HepG2 (cell line): Measurements from ENCODE around the gene ALOX12. TPM values are rescaled to one million over a fixed set of nuclear protein-coding genes. Genes with fewer than 3 reads are reported as not detected.
"Not testable (repeated sequence)": the region's sequence is repeated elsewhere in the genome, so short reads cannot be mapped to it uniquely, and the experiment has no call there.

ENCODE experiments used
- ATF7 ChIP-seq, 2 experiments: fragments of 450-650 bp in 1 of 2; sonication (generic) in 1 of 2; formaldehyde crosslinking in 1 of 2; IDR thresholded peaks; 2 replicates each; pipeline versions ENCODE4 v1.4.0 to v1.6.1; 2016 to 2020; ENCODE audit warnings: antibody characterized with exemption in 1 of 2, mild to moderate bottlenecking in 1 of 2, missing genetic modification reagents in 1 of 2
- BHLHE40 ChIP-seq: IDR thresholded peaks from 2 replicates; pipeline ENCODE4 v1.6.1; 2011; ENCODE audit warnings: low read length, improper control_type of control experiment
- EP300 ChIP-seq, 3 experiments: sonication (generic) in 1 of 3; formaldehyde crosslinking in 1 of 3; IDR thresholded peaks; 2 replicates each; pipeline versions ENCODE4 v1.5.1 to v1.6.1; 2011 to 2020; ENCODE audit warnings: low read depth in 2 of 3, low read length in 2 of 3, borderline replicate concordance in 1 of 3, improper control_type of control experiment in 1 of 3, mild to moderate bottlenecking in 1 of 3, missing genetic modification reagents in 1 of 3, moderate library complexity in 1 of 3
- FOXO1 ChIP-seq: sonication (generic); formaldehyde crosslinking; IDR thresholded peaks from 2 replicates; pipeline ENCODE4 v1.4.0; 2020; ENCODE audit warnings: missing genetic modification reagents
- FOXP1 ChIP-seq, 2 experiments: fragments of 450-650 bp in 1 of 2; IDR thresholded peaks; 2 replicates each; pipeline ENCODE4 v1.6.1; 2017 to 2018; ENCODE audit warnings: antibody characterized with exemption in 1 of 2
- FOXP4 ChIP-seq: sonication (generic); formaldehyde crosslinking; IDR thresholded peaks from 2 replicates; pipeline ENCODE4 v1.4.0; 2020; ENCODE audit warnings: missing genetic modification reagents
- GATAD2A ChIP-seq: IDR thresholded peaks from 2 replicates; pipeline ENCODE4 v1.6.1; 2016
- HMG20B ChIP-seq: conservative IDR thresholded peaks from 2 replicates; pipeline ENCODE4 v1.6.1; 2016; ENCODE audit warnings: missing genetic modification reagents, missing compliant biosample characterization
- KDM6A ChIP-seq: IDR thresholded peaks from 2 replicates; pipeline ENCODE4 v1.6.1; 2016; ENCODE audit warnings: low read depth
- MIER2 ChIP-seq: IDR thresholded peaks from 2 replicates; pipeline ENCODE4 v1.6.1; 2016; ENCODE audit warnings: missing biosample characterization, missing genetic modification reagents
- SOX5 ChIP-seq: IDR thresholded peaks from 2 replicates; pipeline ENCODE4 v1.6.1; 2016; ENCODE audit warnings: borderline replicate concordance
- SRF ChIP-seq: IDR thresholded peaks from 2 replicates; pipeline ENCODE4 v1.6.1; 2011; ENCODE audit warnings: mild to moderate bottlenecking, low read depth, low read length, moderate library complexity
- TFE3 ChIP-seq: IDR thresholded peaks from 2 replicates; pipeline ENCODE4 v1.6.1; 2016
- ZFY ChIP-seq: sonication (generic); formaldehyde crosslinking; IDR thresholded peaks from 2 replicates; pipeline ENCODE4 v1.4.0; 2020; ENCODE audit warnings: missing genetic modification reagents
- ZNF12 ChIP-seq: sonication (generic); formaldehyde crosslinking; IDR thresholded peaks from 2 replicates; pipeline ENCODE4 v1.5.0; 2020; ENCODE audit warnings: missing genetic modification reagents
- ZNF614 ChIP-seq: IDR thresholded peaks from 2 replicates; pipeline ENCODE4 v1.6.1; 2018; ENCODE audit warnings: missing biosample characterization, missing genetic modification reagents, inconsistent platforms, borderline replicate concordance
- ZNF710 ChIP-seq: sonication (generic); formaldehyde crosslinking; IDR thresholded peaks from 2 replicates; pipeline ENCODE4 v1.5.0; 2020; ENCODE audit warnings: mild to moderate bottlenecking, missing genetic modification reagents, borderline replicate concordance
- ZNF761 ChIP-seq: sonication (generic); formaldehyde crosslinking; conservative IDR thresholded peaks from 2 replicates; pipeline ENCODE4 v1.4.0; 2020; ENCODE audit warnings: mild to moderate bottlenecking, missing genetic modification reagents
- polyA plus RNA-seq, 8 experiments: library from polyadenylated mRNA; depleted of rRNA in 3 of 8; stranded (reverse) in 7 of 8; unstranded in 1 of 8; fragments of >200 nt; fragmentation: Illumina TruSeq in 4 of 8; extraction: Trizol in 4 of 8; gene quantifications; 2 replicates each; pipeline versions ENCODE4 v1.2.1 to v1.2.3, GENCODE V29; 2011 to 2016; ENCODE audit warnings: low read depth in 4 of 8, missing spikeins in 1 of 8, mixed read lengths in 1 of 8; ENCODE audit not compliant: insufficient read depth in 1 of 8
- total RNA-seq, 5 experiments: library from RNA; depleted of rRNA; stranded (reverse); fragments of >200 nt; fragmentation: Illumina TruSeq; extraction: Trizol; gene quantifications; 2 replicates each; pipeline ENCODE4 v1.2.3, GENCODE V29; 2016; ENCODE audit warnings: low read depth in 1 of 5
- TF ChIP-seq, protein P1 (sequence below): IDR thresholded peaks from 2 replicates; pipeline ENCODE4 v1.6.1; 2016
- TF ChIP-seq, protein P2 (sequence below): IDR thresholded peaks from 2 replicates; pipeline ENCODE4 v1.6.1; 2016; ENCODE audit warnings: mild to moderate bottlenecking
- TF ChIP-seq, protein P3 (sequence below): IDR thresholded peaks from 2 replicates; pipeline ENCODE4 v1.6.1; 2016; ENCODE audit warnings: low read depth, borderline replicate concordance

Gene ALOX12
- total and polyA plus RNA-seq, 2 of the 13 experiments (the other 11 are each of a cell fraction or from before 2014, with no cell fraction given), result not detected

DNA sequence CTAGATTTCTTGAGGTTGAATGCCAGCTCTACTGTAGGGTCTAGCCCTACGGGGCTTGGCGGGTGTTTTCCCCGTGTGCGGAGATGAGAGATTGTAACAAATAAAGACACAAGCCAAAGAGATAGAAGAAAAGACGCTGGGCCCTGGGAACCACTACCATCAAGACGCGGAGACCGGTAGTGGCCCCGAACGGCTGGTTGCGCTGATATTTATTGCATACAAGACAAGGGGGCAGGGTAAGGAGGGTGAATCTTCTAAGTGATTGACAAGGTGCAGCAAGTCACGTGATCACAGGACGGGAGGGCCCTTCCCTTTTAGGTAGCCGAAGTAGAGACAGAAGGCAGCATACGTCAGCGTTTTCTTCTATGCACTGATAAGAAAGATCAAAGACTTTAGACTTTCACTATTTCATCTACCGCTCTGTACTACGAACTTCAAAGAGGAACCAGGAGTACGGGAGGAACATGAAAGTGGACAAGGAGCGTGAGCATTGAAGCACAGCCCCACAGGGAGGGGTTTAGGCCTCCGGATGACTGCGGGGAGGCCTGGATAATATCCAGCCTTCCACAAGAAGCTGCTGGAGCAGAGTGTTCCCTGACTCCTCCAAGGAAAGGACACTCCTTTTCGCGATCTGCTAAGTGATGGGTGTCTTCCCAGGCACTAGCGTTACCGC, 51.0 kb downstream of the ALOX12 start (continued):
- TF ChIP-seq TFE3 (CRISPR knock-in tag) (peak; percentile 70), ZFY (CRISPR knock-in tag) (0 out of 2 replicates have a peak, but pooled peaks have one; percentile 31), ZNF614 (peak; percentile 54; the same call in 1 of the 2 replicates), FOXO1 (CRISPR knock-in tag) (peak; percentile 29; the same call in 1 of the 2 replicates), GATAD2A (CRISPR knock-in tag) (peak; percentile 78), FOXP4 (CRISPR knock-in tag) (peak; percentile 68; the same call in 1 of the 2 replicates), ZNF761 (CRISPR knock-in tag) (0 out of 2 replicates have a peak, but pooled peaks have one; percentile 38), SOX5 (peak; percentile 81), HMG20B (CRISPR knock-in tag) (0 out of 2 replicates have a peak, but pooled peaks have one; percentile 13), SRF (0 out of 2 replicates have a peak, but pooled peaks have one; percentile 36), ZNF12 (0 out of 2 replicates have a peak, but pooled peaks have one; percentile 10), FOXP1 (CRISPR knock-in tag; IDR thresholded peaks at IDR 0.05) (peak; percentile 46; the same call in 1 of the 2 replicates), EP300 (IDR thresholded peaks at IDR 0.05; ENCODE audit: low read depth in 2 of 2, low read length in 2 of 2) (peak in 1 of 2 experiments; percentile 47; a peak in 1 of 4 replicates), EP300 (CRISPR knock-in tag; IDR thresholded peaks at IDR 0.05; ENCODE audit: borderline replicate concordance) (peak; percentile 89), ZNF710 (peak; percentile 48; the same call in 1 of the 2 replicates), KDM6A (CRISPR knock-in tag) (peak; percentile 50; the same call in 1 of the 2 replicates), ATF7 (CRISPR knock-in tag; IDR thresholded peaks at IDR 0.05) (peak; percentile 42; the same call in 1 of the 2 replicates), MIER2 (CRISPR knock-in tag) (0 out of 2 replicates have a peak, but pooled peaks have one; percentile 20), BHLHE40 (peak; percentile 74)
- TF ChIP-seq, protein P1, sequence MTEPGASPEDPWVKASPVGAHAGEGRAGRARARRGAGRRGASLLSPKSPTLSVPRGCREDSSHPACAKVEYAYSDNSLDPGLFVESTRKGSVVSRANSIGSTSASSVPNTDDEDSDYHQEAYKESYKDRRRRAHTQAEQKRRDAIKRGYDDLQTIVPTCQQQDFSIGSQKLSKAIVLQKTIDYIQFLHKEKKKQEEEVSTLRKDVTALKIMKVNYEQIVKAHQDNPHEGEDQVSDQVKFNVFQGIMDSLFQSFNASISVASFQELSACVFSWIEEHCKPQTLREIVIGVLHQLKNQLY (CRISPR knock-in tag), result peak; percentile 75
- not testable (repeated sequence) for TF ChIP-seq FOXP1, ATF7 (IDR thresholded peaks at IDR 0.05)
- TF ChIP-seq, protein P2, sequence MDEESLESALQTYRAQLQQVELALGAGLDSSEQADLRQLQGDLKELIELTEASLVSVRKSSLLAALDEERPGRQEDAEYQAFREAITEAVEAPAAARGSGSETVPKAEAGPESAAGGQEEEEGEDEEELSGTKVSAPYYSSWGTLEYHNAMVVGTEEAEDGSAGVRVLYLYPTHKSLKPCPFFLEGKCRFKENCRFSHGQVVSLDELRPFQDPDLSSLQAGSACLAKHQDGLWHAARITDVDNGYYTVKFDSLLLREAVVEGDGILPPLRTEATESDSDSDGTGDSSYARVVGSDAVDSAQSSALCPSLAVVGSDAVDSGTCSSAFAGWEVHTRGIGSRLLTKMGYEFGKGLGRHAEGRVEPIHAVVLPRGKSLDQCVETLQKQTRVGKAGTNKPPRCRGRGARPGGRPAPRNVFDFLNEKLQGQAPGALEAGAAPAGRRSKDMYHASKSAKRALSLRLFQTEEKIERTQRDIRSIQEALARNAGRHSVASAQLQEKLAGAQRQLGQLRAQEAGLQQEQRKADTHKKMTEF, result peak; percentile 51; the same call in 1 of the 2 replicates
- TF ChIP-seq, protein P3, sequence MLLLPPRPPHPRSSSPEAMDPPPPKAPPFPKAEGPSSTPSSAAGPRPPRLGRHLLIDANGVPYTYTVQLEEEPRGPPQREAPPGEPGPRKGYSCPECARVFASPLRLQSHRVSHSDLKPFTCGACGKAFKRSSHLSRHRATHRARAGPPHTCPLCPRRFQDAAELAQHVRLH (CRISPR knock-in tag), result 0 out of 2 replicates have a peak, but pooled peaks have one; percentile 41
